Raji (cell line): ENCODE results near the gene FCGR1A.
"Not testable (repeated sequence)": the region's sequence is repeated elsewhere in the genome, so short reads cannot be mapped to it uniquely, and the experiment has no call there.

Experiments
- POLR2A ChIP-seq: IDR thresholded peaks from 2 replicates; pipeline ENCODE4 v1.6.1; 2011; ENCODE audit warnings: low read depth, low read length, control low read depth; ENCODE audit not compliant: insufficient read depth

The FCGR1A gene

GRCh38 chr1:149782600-149782999 is at the start of gene FCGR1A:
FCGR1A (plus strand) TSS chr1:149782694; CDS start chr1:149782744, 50 bp downstream.
- TF ChIP-seq POLR2A = not testable (repeated sequence)

- TF ChIP-seq POLR2A = peak; percentile 58; the same call in 1 of the 2 replicates
These were observed 29.0 kb downstream of the FCGR1A start for GRCh38 chr1:149811514-149811889.

- TF ChIP-seq POLR2A = peak; percentile 72
These were observed 29.7 kb downstream of the FCGR1A start for GRCh38 chr1:149811890-149812829.

GRCh38 chr1:149812893-149813801 is 30.7 kb downstream of the FCGR1A start:
- peak; percentile 69 for TF ChIP-seq POLR2A
